Caco-2 (cell line): Measurements from ENCODE around the gene ANXA3. TPM values are rescaled to one million over a fixed set of nuclear protein-coding genes. Genes with fewer than 3 reads are reported as not detected.

Source experiments
- BruUV-seq: library from RNA; stranded (reverse); fragments of 400-500 nt; replicated peaks from 2 replicates; lab custom pipeline; 2021; lab: Mats Ljungman, UMichigan
- CTCF ChIA-PET: fragments of 300-600 bp; sonication (Branson Sonifier 250); formaldehyde crosslinking; loops from one replicate; lab custom pipeline; 2022; ENCODE audit warnings: antibody characterized with exemption; lab: Charles Lee
- POLR2A ChIA-PET: fragments of 300-600 bp; sonication (Branson Sonifier 250); formaldehyde crosslinking; loops from one replicate; lab custom pipeline; 2022; ENCODE audit warnings: antibody characterized with exemption; lab: Charles Lee
- DNase-seq, 2 experiments: peaks; one replicate each; pipeline versions ENCODE4 v3.0.0 to v3.0.0-alpha.2; 2020 to 2022
- H3K27me3 ChIP-seq: replicated peaks from 2 replicates; pipeline ENCODE4 v1.6.0; 2011; ENCODE audit warnings: low read length; ENCODE audit not compliant: control insufficient read depth, insufficient read depth
- H3K36me3 ChIP-seq: 2 replicates; pipeline ENCODE4 v1.5.1; 2011; ENCODE audit warnings: low read length; ENCODE audit not compliant: control insufficient read depth, insufficient read depth
- H3K4me1 ChIP-seq: fragments of 250-450 bp; sonication (Bioruptor Pico); 2 replicates; pipeline ENCODE4 v1.5.1; 2020; ENCODE audit warnings: mild to moderate bottlenecking
- H3K4me3 ChIP-seq: 2 replicates; pipeline ENCODE4 v1.5.1; 2011; ENCODE audit warnings: low read depth, mild to moderate bottlenecking, control low read depth, low read length
- H3K9me3 ChIP-seq: fragments of 250-450 bp; sonication (Bioruptor Pico); 2 replicates; pipeline ENCODE4 v1.5.1; 2020; ENCODE audit warnings: mild to moderate bottlenecking, moderate library complexity
- H3K27ac Mint-ChIP-seq: one replicate; pipeline ENCODE4 v1.8.0; 2022; ENCODE audit warnings: mixed read lengths; ENCODE audit not compliant: unreplicated experiment
- H3K27me3 Mint-ChIP-seq: one replicate; pipeline ENCODE4 v1.8.0; 2022; ENCODE audit warnings: mixed read lengths; ENCODE audit not compliant: insufficient read depth, unreplicated experiment
- H3K36me3 Mint-ChIP-seq: one replicate; pipeline ENCODE4 v1.8.0; 2022; ENCODE audit warnings: mild to moderate bottlenecking, mixed read lengths; ENCODE audit not compliant: insufficient read depth, unreplicated experiment
- H3K4me1 Mint-ChIP-seq: one replicate; pipeline ENCODE4 v1.8.0; 2022; ENCODE audit warnings: low read depth, mixed read lengths; ENCODE audit not compliant: unreplicated experiment
- H3K4me3 Mint-ChIP-seq: one replicate; pipeline ENCODE4 v1.8.0; 2022; ENCODE audit warnings: mild to moderate bottlenecking, moderate library complexity, mixed read lengths; ENCODE audit not compliant: unreplicated experiment
- H3K9me3 Mint-ChIP-seq: one replicate; pipeline ENCODE4 v1.8.0; 2022; ENCODE audit warnings: mixed read lengths; ENCODE audit not compliant: unreplicated experiment
- intact Hi-C: fragments of 100-400 bp; cut with micrococcal nuclease; formaldehyde crosslinking; loops from one replicate; pipeline ENCODE4 v1.10.0; 2022; ENCODE audit not compliant: unreplicated experiment
- total RNA-seq: library from RNA; stranded (reverse); gene quantifications from 2 replicates; pipeline ENCODE4 v1.2.3, GENCODE V29; 2022
- TF ChIP-seq, protein P1 (sequence below), 2 experiments: fragments of 200-600 bp in 1 of 2; IDR thresholded peaks; 1 replicate in 1 of 2; 2 replicates in 1 of 2; pipeline versions ENCODE4 v1.5.1 to v1.8.0; 2011 to 2022; ENCODE audit warnings: antibody characterized with exemption in 1 of 2, control low read depth in 1 of 2, inconsistent platforms in 1 of 2, low read depth in 1 of 2, low read length in 1 of 2, mild to moderate bottlenecking in 1 of 2, moderate library complexity in 1 of 2; ENCODE audit not compliant: insufficient read depth in 1 of 2, severe bottlenecking in 1 of 2, unreplicated experiment in 1 of 2

ANXA3 gene
- total RNA-seq, 1 experiment from 2014 or later: 361 TPM

GRCh38 chr4:78644063-78644691, 92.6 kb downstream of the ANXA3 start:
- no peaks in the 10 kb centered on the region for H3K36me3 Mint-ChIP-seq
- ChIA-PET POLR2A (no interaction called here), CTCF (interaction anchor here (1.5 kb wide), 1 partner anchor 132 kb away, joined by 9 read pairs; the partner anchor contains the start of gene BMP2K)
- H3K4me1 Mint-ChIP-seq: peaks cover 16% of the 10 kb centered on the region
- H3K4me3 Mint-ChIP-seq: peak overlapping the region; percentile 19
- H3K27me3 ChIP-seq: no peaks in the 10 kb centered on the region
- TF ChIP-seq, protein P1, sequence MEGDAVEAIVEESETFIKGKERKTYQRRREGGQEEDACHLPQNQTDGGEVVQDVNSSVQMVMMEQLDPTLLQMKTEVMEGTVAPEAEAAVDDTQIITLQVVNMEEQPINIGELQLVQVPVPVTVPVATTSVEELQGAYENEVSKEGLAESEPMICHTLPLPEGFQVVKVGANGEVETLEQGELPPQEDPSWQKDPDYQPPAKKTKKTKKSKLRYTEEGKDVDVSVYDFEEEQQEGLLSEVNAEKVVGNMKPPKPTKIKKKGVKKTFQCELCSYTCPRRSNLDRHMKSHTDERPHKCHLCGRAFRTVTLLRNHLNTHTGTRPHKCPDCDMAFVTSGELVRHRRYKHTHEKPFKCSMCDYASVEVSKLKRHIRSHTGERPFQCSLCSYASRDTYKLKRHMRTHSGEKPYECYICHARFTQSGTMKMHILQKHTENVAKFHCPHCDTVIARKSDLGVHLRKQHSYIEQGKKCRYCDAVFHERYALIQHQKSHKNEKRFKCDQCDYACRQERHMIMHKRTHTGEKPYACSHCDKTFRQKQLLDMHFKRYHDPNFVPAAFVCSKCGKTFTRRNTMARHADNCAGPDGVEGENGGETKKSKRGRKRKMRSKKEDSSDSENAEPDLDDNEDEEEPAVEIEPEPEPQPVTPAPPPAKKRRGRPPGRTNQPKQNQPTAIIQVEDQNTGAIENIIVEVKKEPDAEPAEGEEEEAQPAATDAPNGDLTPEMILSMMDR (IDR thresholded peaks at IDR 0.05; ENCODE audit: insufficient read depth in 1 of 2, low read depth in 1 of 2, low read length in 1 of 2, severe bottlenecking in 1 of 2, unreplicated experiment in 1 of 2): no peak
- intact Hi-C loops: loop anchor here (1.0 to 2.0 kb wide), 2 partner anchors 13 to 220 kb away; no protein-coding TSS in a partner anchor
- no peaks in the 10 kb centered on the region for H3K9me3 Mint-ChIP-seq
- H3K27me3 Mint-ChIP-seq: no peaks in the 10 kb centered on the region
- no peaks in the 10 kb centered on the region for H3K9me3 ChIP-seq
- H3K4me1 ChIP-seq: peaks cover 7% of the 10 kb centered on the region
- no peaks in the 10 kb centered on the region for H3K36me3 ChIP-seq
- DNase-seq: no peak
- no peak overlapping the region for H3K27ac Mint-ChIP-seq
- H3K4me3 ChIP-seq: no peak overlapping the region
- no TSS peak for BruUV-seq

DNA sequence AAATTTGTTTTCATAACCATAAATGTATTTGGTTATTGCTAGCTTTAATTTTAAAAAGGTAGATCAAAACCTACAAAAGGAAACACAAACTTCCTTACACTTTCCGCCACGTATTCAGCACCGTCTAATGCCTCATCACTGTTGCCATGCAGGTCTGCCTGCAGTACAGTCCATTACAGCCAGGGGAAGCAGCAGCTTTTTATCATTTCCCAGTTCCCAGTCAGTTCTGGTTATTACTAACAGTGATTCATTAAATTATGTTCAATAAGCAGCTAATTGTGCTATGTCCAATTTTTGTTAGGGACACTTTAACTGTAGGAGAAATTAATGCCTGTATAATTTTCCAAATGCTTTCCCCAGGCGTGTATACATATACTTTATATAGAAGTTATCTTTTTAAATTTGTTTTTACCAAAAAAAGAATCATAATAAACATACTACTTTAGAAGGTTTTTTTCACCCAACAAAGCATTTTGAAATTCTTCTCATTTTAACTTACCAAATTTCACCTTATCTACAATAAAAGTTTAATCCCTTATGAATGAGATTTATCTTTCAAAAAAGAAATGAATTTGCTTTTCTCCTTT, 93.3 kb downstream of the ANXA3 start:
- no peaks in the 10 kb centered on the region for H3K36me3 ChIP-seq
- no peaks in the 10 kb centered on the region for H3K27me3 ChIP-seq
- Mint-ChIP-seq H3K27me3 (no peaks in the 10 kb centered on the region), H3K4me3 (no peak overlapping the region), H3K4me1 (peaks cover 18% of the 10 kb centered on the region), H3K36me3 (no peaks in the 10 kb centered on the region), H3K27ac (no peak overlapping the region), H3K9me3 (no peaks in the 10 kb centered on the region)
- TF ChIP-seq, protein P1 (IDR thresholded peaks at IDR 0.05; ENCODE audit: insufficient read depth in 1 of 2, low read depth in 1 of 2, low read length in 1 of 2, severe bottlenecking in 1 of 2, unreplicated experiment in 1 of 2): peak; percentile 67 to 86
- no peaks in the 10 kb centered on the region for H3K9me3 ChIP-seq
- no peak overlapping the region for H3K4me3 ChIP-seq
- H3K4me1 ChIP-seq: peaks cover 7% of the 10 kb centered on the region
- ChIA-PET POLR2A (no interaction called here), CTCF (interaction anchor here (1.5 kb wide), 1 partner anchor 132 kb away, joined by 9 read pairs; the partner anchor contains the start of gene BMP2K)
- no TSS peak for BruUV-seq
- intact Hi-C loops: loop anchor here (1.0 to 2.0 kb wide), 2 partner anchors 14 to 219 kb away; no protein-coding TSS in a partner anchor
- peak; percentile 57 to 66 for DNase-seq

GRCh38 chr4:78645853-78646757, 94.5 kb downstream of the ANXA3 start:
- Histone ChIP-seq H3K36me3 (no peaks in the 10 kb centered on the region), H3K4me1 (peaks cover 7% of the 10 kb centered on the region), H3K9me3 (no peaks in the 10 kb centered on the region), H3K4me3 (no peak overlapping the region), H3K27me3 (no peaks in the 10 kb centered on the region)
- no peak overlapping the region for H3K27ac Mint-ChIP-seq
- no peaks in the 10 kb centered on the region for H3K9me3 Mint-ChIP-seq
- no peak overlapping the region for H3K4me3 Mint-ChIP-seq
- ChIA-PET POLR2A (no interaction called here), CTCF (interaction anchor here (0.6 to 1.5 kb wide), 2 partner anchors 25 to 130 kb away, joined by 4 to 9 read pairs; partner anchors contain the start of gene BMP2K)
- intact Hi-C loops: loop anchor here (2.0 kb wide), 1 partner anchor 15 kb away; no protein-coding TSS in a partner anchor
- TF ChIP-seq, protein P1 (IDR thresholded peaks at IDR 0.05; ENCODE audit: insufficient read depth in 1 of 2, low read depth in 1 of 2, low read length in 1 of 2, severe bottlenecking in 1 of 2, unreplicated experiment in 1 of 2): no peak
- BruUV-seq: no TSS peak
- DNase-seq: no peak
- H3K36me3 Mint-ChIP-seq: no peaks in the 10 kb centered on the region
- no peaks in the 10 kb centered on the region for H3K27me3 Mint-ChIP-seq
- H3K4me1 Mint-ChIP-seq: peaks cover 28% of the 10 kb centered on the region
